HEK293 (cell line): Measurements from ENCODE around the gene NFKB1.

Experiments
- CTCF ChIA-PET: fragments of 350-600 bp; formaldehyde crosslinking; extraction: SDS; loops from one replicate; lab custom pipeline; 2021; ENCODE audit warnings: antibody characterized with exemption; lab: Yijun Ruan, JAX
- POLR2A ChIA-PET: fragments of 300-600 bp; formaldehyde crosslinking; extraction: SDS; loops from one replicate; lab custom pipeline; 2020; ENCODE audit warnings: antibody characterized with exemption, inconsistent platforms; lab: Yijun Ruan, JAX
- H3K27ac ChIP-seq: fragments of 200-500 bp; sonication (Bioruptor generic); 2 replicates; pipeline ENCODE4 v1.5.1; 2014; ENCODE audit warnings: low read depth, low read length, control low read depth, inconsistent platforms; ENCODE audit errors: extremely low read depth
- H3K36me3 ChIP-seq, 2 experiments: fragments of 200-500 bp in 1 of 2; sonication (Bioruptor generic) in 1 of 2; 1 replicate in 1 of 2; 2 replicates in 1 of 2; pipeline ENCODE4 v1.5.1; 2014 to 2017; ENCODE audit warnings: inconsistent platforms in 2 of 2, low read length in 2 of 2; ENCODE audit not compliant: control insufficient read depth in 2 of 2, insufficient read depth in 1 of 2
- H3K4me1 ChIP-seq: fragments of 200-500 bp; sonication (Bioruptor generic); 2 replicates; pipeline ENCODE4 v1.5.1; 2014; ENCODE audit warnings: mild to moderate bottlenecking, low read length, inconsistent platforms; ENCODE audit not compliant: control insufficient read depth, insufficient read depth
- H3K4me3 ChIP-seq: 2 replicates; pipeline ENCODE4 v1.5.1; 2011; ENCODE audit warnings: low read depth, mild to moderate bottlenecking, control low read depth, low read length, moderate library complexity
- H3K9me3 ChIP-seq: fragments of 200-500 bp; sonication (Bioruptor generic); 2 replicates; pipeline ENCODE4 v1.5.1; 2014; ENCODE audit warnings: low read depth, low read length, inconsistent platforms; ENCODE audit not compliant: control insufficient read depth, insufficient read depth
- BCL11A ChIP-seq: fragments of 450-650 bp; formaldehyde crosslinking; IDR thresholded peaks from 2 replicates; pipeline ENCODE4 v1.5.1; 2016; ENCODE audit warnings: low read depth, missing biosample characterization, missing genetic modification characterization
- GLIS2 ChIP-seq: fragments of 450-650 bp; formaldehyde crosslinking; IDR thresholded peaks from 2 replicates; pipeline ENCODE4 v1.5.1; 2016; ENCODE audit warnings: missing biosample characterization, missing genetic modification characterization
- KLF9 ChIP-seq: fragments of 450-650 bp; formaldehyde crosslinking; IDR thresholded peaks from 2 replicates; pipeline ENCODE4 v1.5.1; 2016; ENCODE audit warnings: missing biosample characterization, missing genetic modification characterization, low read depth
- OSR2 ChIP-seq: fragments of 450-650 bp; formaldehyde crosslinking; IDR thresholded peaks from 2 replicates; pipeline ENCODE4 v1.5.1; 2016; ENCODE audit warnings: missing biosample characterization, missing genetic modification characterization
- SALL2 ChIP-seq: fragments of 450-650 bp; formaldehyde crosslinking; IDR thresholded peaks from 2 replicates; pipeline ENCODE4 v1.5.0; 2017; ENCODE audit warnings: missing biosample characterization, mild to moderate bottlenecking, missing genetic modification characterization, borderline replicate concordance
- TRIM28 ChIP-seq: IDR thresholded peaks from 2 replicates; pipeline ENCODE4 v1.6.1; 2011; ENCODE audit warnings: low read length, control low read depth, borderline replicate concordance
- ZBTB21 ChIP-seq: fragments of 450-650 bp; formaldehyde crosslinking; IDR thresholded peaks from 2 replicates; pipeline ENCODE4 v1.5.1; 2017; ENCODE audit warnings: missing biosample characterization, missing genetic modification characterization
- ZBTB7A ChIP-seq: fragments of 450-650 bp; formaldehyde crosslinking; IDR thresholded peaks from 2 replicates; pipeline ENCODE4 v1.5.1; 2016; ENCODE audit warnings: low read depth, missing biosample characterization, missing genetic modification characterization
- ZIC2 ChIP-seq: fragments of 450-650 bp; formaldehyde crosslinking; IDR thresholded peaks from 2 replicates; pipeline ENCODE4 v1.5.1; 2016; ENCODE audit warnings: missing biosample characterization, missing genetic modification characterization
- ZNF132 ChIP-seq: fragments of 450-650 bp; formaldehyde crosslinking; IDR thresholded peaks from 2 replicates; pipeline ENCODE4 v1.5.1; 2017; ENCODE audit warnings: missing biosample characterization, missing genetic modification characterization, borderline replicate concordance
- ZNF16 ChIP-seq: fragments of 450-650 bp; formaldehyde crosslinking; IDR thresholded peaks from 2 replicates; pipeline ENCODE4 v1.5.1; 2016; ENCODE audit warnings: low read depth, missing biosample characterization, missing genetic modification characterization
- ZNF184 ChIP-seq: fragments of 450-650 bp; IDR thresholded peaks from 2 replicates; pipeline ENCODE4 v1.5.1; 2018; ENCODE audit warnings: missing biosample characterization, mild to moderate bottlenecking, missing genetic modification characterization
- ZNF354C ChIP-seq: fragments of 450-650 bp; formaldehyde crosslinking; IDR thresholded peaks from 2 replicates; pipeline ENCODE4 v1.5.1; 2016; ENCODE audit warnings: missing biosample characterization, missing genetic modification characterization, low read depth, borderline replicate concordance
- ZNF37A ChIP-seq: fragments of 450-650 bp; IDR thresholded peaks from 2 replicates; pipeline ENCODE4 v1.5.1; 2018; ENCODE audit warnings: missing biosample characterization, missing genetic modification characterization
- ZNF423 ChIP-seq: fragments of 450-650 bp; formaldehyde crosslinking; IDR thresholded peaks from 2 replicates; pipeline ENCODE4 v1.5.1; 2016; ENCODE audit warnings: missing biosample characterization, missing genetic modification characterization
- ZNF488 ChIP-seq: fragments of 450-650 bp; formaldehyde crosslinking; IDR thresholded peaks from 2 replicates; pipeline ENCODE4 v1.5.1; 2016; ENCODE audit warnings: missing biosample characterization, missing genetic modification characterization
- ZNF514 ChIP-seq: fragments of 450-650 bp; formaldehyde crosslinking; IDR thresholded peaks from 2 replicates; pipeline ENCODE4 v1.5.1; 2016; ENCODE audit warnings: missing biosample characterization, missing genetic modification characterization
- ZNF621 ChIP-seq: fragments of 450-650 bp; formaldehyde crosslinking; IDR thresholded peaks from 2 replicates; pipeline ENCODE4 v1.5.1; 2017; ENCODE audit warnings: missing biosample characterization, missing genetic modification characterization
- ZNF670 ChIP-seq: fragments of 450-650 bp; formaldehyde crosslinking; IDR thresholded peaks from 2 replicates; pipeline ENCODE4 v1.5.1; 2016; ENCODE audit warnings: missing biosample characterization, missing genetic modification characterization, low read depth
- ZNF701 ChIP-seq: fragments of 450-650 bp; formaldehyde crosslinking; IDR thresholded peaks from 2 replicates; pipeline ENCODE4 v1.5.1; 2016; ENCODE audit warnings: missing biosample characterization, missing genetic modification characterization
- ZNF704 ChIP-seq: fragments of 450-650 bp; formaldehyde crosslinking; IDR thresholded peaks from 2 replicates; pipeline ENCODE4 v1.5.1; 2016; ENCODE audit warnings: missing biosample characterization, missing genetic modification characterization
- ZSCAN23 ChIP-seq: fragments of 450-650 bp; formaldehyde crosslinking; IDR thresholded peaks from 2 replicates; pipeline ENCODE4 v1.5.1; 2016; ENCODE audit warnings: missing biosample characterization, missing genetic modification characterization
- ZSCAN4 ChIP-seq: fragments of 450-650 bp; formaldehyde crosslinking; IDR thresholded peaks from 2 replicates; pipeline ENCODE4 v1.5.1; 2017; ENCODE audit warnings: missing biosample characterization, missing genetic modification characterization
- TF ChIP-seq, protein P1 (sequence below): fragments of 450-650 bp; formaldehyde crosslinking; IDR thresholded peaks from 2 replicates; pipeline ENCODE4 v1.5.1; 2016; ENCODE audit warnings: missing biosample characterization, missing genetic modification characterization
- TF ChIP-seq, protein P2 (sequence below): fragments of 450-650 bp; formaldehyde crosslinking; IDR thresholded peaks from 2 replicates; pipeline ENCODE4 v1.5.1; 2016; ENCODE audit warnings: missing biosample characterization, missing genetic modification characterization

NFKB1 gene

GRCh38 chr4:102547973-102548372, 46.8 kb downstream of the NFKB1 start:
- ChIA-PET CTCF (no interaction called here), POLR2A (no interaction called here)
- Histone ChIP-seq H3K9me3 (no peaks in the 10 kb centered on the region), H3K4me1 (no peaks in the 10 kb centered on the region), H3K27ac (no peak overlapping the region), H3K36me3 (no peaks in the 10 kb centered on the region), H3K4me3 (no peak overlapping the region)
- TF ChIP-seq ZNF488 (no peak), ZNF423 (tag by site-specific recombination) (0 out of 2 replicates have a peak, but pooled peaks have one; percentile 19), ZIC2 (peak; percentile 96)

- ChIA-PET POLR2A (no interaction called here), CTCF (interaction anchor here (0.6 kb wide), 1 partner anchor 132 kb away, joined by 3 read pairs; no protein-coding TSS in a partner anchor)
- Histone ChIP-seq H3K4me1 (peaks cover 4% of the 10 kb centered on the region), H3K9me3 (no peaks in the 10 kb centered on the region), H3K36me3 (no peaks in the 10 kb centered on the region), H3K27ac (no peak overlapping the region), H3K4me3 (no peak overlapping the region)
- TF ChIP-seq ZBTB7A, result no peak
- no peak for TF ChIP-seq KLF9 (tag by site-specific recombination)
- TF ChIP-seq ZNF184, result no peak
- TF ChIP-seq, protein P1, sequence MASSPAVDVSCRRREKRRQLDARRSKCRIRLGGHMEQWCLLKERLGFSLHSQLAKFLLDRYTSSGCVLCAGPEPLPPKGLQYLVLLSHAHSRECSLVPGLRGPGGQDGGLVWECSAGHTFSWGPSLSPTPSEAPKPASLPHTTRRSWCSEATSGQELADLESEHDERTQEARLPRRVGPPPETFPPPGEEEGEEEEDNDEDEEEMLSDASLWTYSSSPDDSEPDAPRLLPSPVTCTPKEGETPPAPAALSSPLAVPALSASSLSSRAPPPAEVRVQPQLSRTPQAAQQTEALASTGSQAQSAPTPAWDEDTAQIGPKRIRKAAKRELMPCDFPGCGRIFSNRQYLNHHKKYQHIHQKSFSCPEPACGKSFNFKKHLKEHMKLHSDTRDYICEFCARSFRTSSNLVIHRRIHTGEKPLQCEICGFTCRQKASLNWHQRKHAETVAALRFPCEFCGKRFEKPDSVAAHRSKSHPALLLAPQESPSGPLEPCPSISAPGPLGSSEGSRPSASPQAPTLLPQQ (tag by site-specific recombination), result no peak
- TF ChIP-seq ZNF514, result no peak
- TF ChIP-seq, protein P2, sequence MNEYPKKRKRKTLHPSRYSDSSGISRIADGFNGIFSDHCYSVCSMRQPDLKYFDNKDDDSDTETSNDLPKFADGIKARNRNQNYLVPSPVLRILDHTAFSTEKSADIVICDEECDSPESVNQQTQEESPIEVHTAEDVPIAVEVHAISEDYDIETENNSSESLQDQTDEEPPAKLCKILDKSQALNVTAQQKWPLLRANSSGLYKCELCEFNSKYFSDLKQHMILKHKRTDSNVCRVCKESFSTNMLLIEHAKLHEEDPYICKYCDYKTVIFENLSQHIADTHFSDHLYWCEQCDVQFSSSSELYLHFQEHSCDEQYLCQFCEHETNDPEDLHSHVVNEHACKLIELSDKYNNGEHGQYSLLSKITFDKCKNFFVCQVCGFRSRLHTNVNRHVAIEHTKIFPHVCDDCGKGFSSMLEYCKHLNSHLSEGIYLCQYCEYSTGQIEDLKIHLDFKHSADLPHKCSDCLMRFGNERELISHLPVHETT (tag by site-specific recombination), result no peak
- TF ChIP-seq ZNF16, result no peak
- no peak for TF ChIP-seq GLIS2 (tag by site-specific recombination)
- TF ChIP-seq, all 188 proteins: peak for 0
These were observed 50.9 kb downstream of the NFKB1 start for GRCh38 chr4:102551958-102552565.

DNA sequence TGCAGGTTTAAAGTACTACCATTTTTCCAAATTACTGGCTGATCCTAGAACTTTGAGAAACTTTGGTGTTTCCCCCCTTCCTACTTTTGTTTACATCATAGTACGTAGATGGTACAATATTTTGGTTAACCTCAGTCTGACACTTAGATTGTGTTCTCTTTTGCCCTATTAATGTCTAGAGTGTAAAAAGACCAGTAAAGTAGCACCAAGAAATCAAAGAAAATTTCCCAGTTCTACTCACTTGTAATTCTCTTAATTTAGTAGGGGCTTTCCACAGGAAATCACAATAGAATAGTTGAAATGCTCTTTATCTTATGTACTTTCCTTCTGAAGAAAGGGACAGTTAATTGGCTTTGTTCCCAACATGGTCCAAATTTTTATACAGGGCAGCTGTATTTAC, 51.6 kb downstream of the NFKB1 start:
- no peaks in the 10 kb centered on the region for H3K36me3 ChIP-seq
- ChIA-PET POLR2A (no interaction called here), CTCF (no interaction called here)
- no peak overlapping the region for H3K27ac ChIP-seq
- H3K4me1 ChIP-seq, result peaks cover 4% of the 10 kb centered on the region
- H3K4me3 ChIP-seq, result no peak overlapping the region
- H3K9me3 ChIP-seq, result no peaks in the 10 kb centered on the region
- TF ChIP-seq ZNF132 (no peak), ZSCAN4 (tag by site-specific recombination) (no peak), ZNF704 (no peak), ZNF37A (tag by site-specific recombination) (no peak), BCL11A (tag by site-specific recombination) (no peak), ZNF701 (tag by site-specific recombination) (no peak), OSR2 (tag by site-specific recombination) (no peak), SALL2 (no peak), ZNF670 (tag by site-specific recombination) (no peak), ZSCAN23 (tag by site-specific recombination) (no peak), ZBTB21 (tag by site-specific recombination) (no peak), TRIM28 (no peak), ZNF354C (tag by site-specific recombination) (no peak), ZNF16 (no peak), ZNF621 (tag by site-specific recombination) (no peak)
